Measurements from ENCODE around the gene CCDC33.

Gene CCDC33

GRCh38 chr15:74226761-74227540, 9.2 kb upstream of the CCDC33 start:
- H3K27me3 Mint-ChIP-seq: peaks cover 63% of the 10 kb centered on the region
- no peaks in the 10 kb centered on the region for H3K9me3 Mint-ChIP-seq
- H3K4me3 Mint-ChIP-seq: no peak overlapping the region
- no peak overlapping the region for H3K27ac Mint-ChIP-seq (ENCODE audit: low read depth)
- H3K4me1 Mint-ChIP-seq: peaks cover 6% of the 10 kb centered on the region
- no peak for ATAC-seq (replicated peaks; ENCODE audit: extremely low read depth, poor library complexity, severe bottlenecking)
- no peaks in the 10 kb centered on the region for H3K36me3 Mint-ChIP-seq (ENCODE audit: insufficient read depth)
- no peak for DNase-seq (ENCODE audit: low spot score in 2 of 2)

GRCh38 chr15:74227968-74228722, 8.0 kb upstream of the CCDC33 start:
- H3K4me3 Mint-ChIP-seq: no peak overlapping the region
- ATAC-seq (replicated peaks; ENCODE audit: extremely low read depth, poor library complexity, severe bottlenecking): no peak

GRCh38 chr15:74228723-74229081, 7.4 kb upstream of the CCDC33 start:
- no peaks in the 10 kb centered on the region for H3K9me3 Mint-ChIP-seq
- DNase-seq (ENCODE audit: low spot score in 2 of 2) (no peak), ATAC-seq (replicated peaks; ENCODE audit: extremely low read depth, poor library complexity, severe bottlenecking) (no peak)
- no peak overlapping the region for H3K4me3 Mint-ChIP-seq
- H3K27ac Mint-ChIP-seq (ENCODE audit: low read depth): no peak overlapping the region
- H3K27me3 Mint-ChIP-seq: peaks cover 67% of the 10 kb centered on the region
- H3K4me1 Mint-ChIP-seq: peaks cover 2% of the 10 kb centered on the region
- no peaks in the 10 kb centered on the region for H3K36me3 Mint-ChIP-seq (ENCODE audit: insufficient read depth)

More at GRCh38 chr15:74227968-74228722, 8.0 kb upstream of the CCDC33 start:
- Mint-ChIP-seq H3K9me3 (no peaks in the 10 kb centered on the region), H3K36me3 (ENCODE audit: insufficient read depth) (no peaks in the 10 kb centered on the region), H3K27me3 (peaks cover 69% of the 10 kb centered on the region), H3K27ac (ENCODE audit: low read depth) (no peak overlapping the region), H3K4me1 (peaks cover 6% of the 10 kb centered on the region)
- DNase-seq (ENCODE audit: low spot score in 2 of 2): no peak

GRCh38 chr15:74229686-74230085, 6.4 kb upstream of the CCDC33 start:
- H3K4me1 Mint-ChIP-seq: no peaks in the 10 kb centered on the region
- peaks cover 57% of the 10 kb centered on the region for H3K27me3 Mint-ChIP-seq
- ATAC-seq (replicated peaks; ENCODE audit: extremely low read depth, poor library complexity, severe bottlenecking) (no peak), DNase-seq (ENCODE audit: low spot score in 2 of 2) (no peak)
- no peak overlapping the region for H3K27ac Mint-ChIP-seq (ENCODE audit: low read depth)
- H3K9me3 Mint-ChIP-seq: no peaks in the 10 kb centered on the region
- H3K4me3 Mint-ChIP-seq: no peak overlapping the region
- H3K36me3 Mint-ChIP-seq (ENCODE audit: insufficient read depth): no peaks in the 10 kb centered on the region

- H3K27ac Mint-ChIP-seq (ENCODE audit: low read depth): no peak overlapping the region
- DNase-seq (ENCODE audit: low spot score in 2 of 2): no peak
- no peak overlapping the region for H3K4me3 Mint-ChIP-seq
- no peak for ATAC-seq (replicated peaks; ENCODE audit: extremely low read depth, poor library complexity, severe bottlenecking)
- peaks cover 44% of the 10 kb centered on the region for H3K27me3 Mint-ChIP-seq
- H3K9me3 Mint-ChIP-seq: no peaks in the 10 kb centered on the region
- no peaks in the 10 kb centered on the region for H3K36me3 Mint-ChIP-seq (ENCODE audit: insufficient read depth)
- no peaks in the 10 kb centered on the region for H3K4me1 Mint-ChIP-seq
Observed at GRCh38 chr15:74231475-74231874, 4.7 kb upstream of the CCDC33 start.

GRCh38 chr15:74233373-74233772, 2.8 kb upstream of the CCDC33 start:
- ATAC-seq (replicated peaks; ENCODE audit: extremely low read depth, poor library complexity, severe bottlenecking): no peak
- Mint-ChIP-seq H3K9me3 (no peaks in the 10 kb centered on the region), H3K27me3 (peaks cover 36% of the 10 kb centered on the region), H3K4me1 (no peaks in the 10 kb centered on the region), H3K27ac (ENCODE audit: low read depth) (no peak overlapping the region), H3K36me3 (ENCODE audit: insufficient read depth) (no peaks in the 10 kb centered on the region), H3K4me3 (no peak overlapping the region)
- no peak for DNase-seq (ENCODE audit: low spot score in 2 of 2)

- no peaks in the 10 kb centered on the region for H3K4me1 Mint-ChIP-seq
- no peak overlapping the region for H3K4me3 Mint-ChIP-seq
- H3K27ac Mint-ChIP-seq (ENCODE audit: low read depth): no peak overlapping the region
- ATAC-seq (replicated peaks; ENCODE audit: extremely low read depth, poor library complexity, severe bottlenecking) (no peak), DNase-seq (ENCODE audit: low spot score in 2 of 2) (no peak)
- peaks cover 32% of the 10 kb centered on the region for H3K27me3 Mint-ChIP-seq
- no peaks in the 10 kb centered on the region for H3K9me3 Mint-ChIP-seq
- no peaks in the 10 kb centered on the region for H3K36me3 Mint-ChIP-seq (ENCODE audit: insufficient read depth)
Observed at GRCh38 chr15:74233851-74234597, 2.1 kb upstream of the CCDC33 start.

GRCh38 chr15:74234598-74234875, 1.6 kb upstream of the CCDC33 start:
- ATAC-seq (replicated peaks; ENCODE audit: extremely low read depth, poor library complexity, severe bottlenecking) (no peak), DNase-seq (ENCODE audit: low spot score in 2 of 2) (no peak)
- Mint-ChIP-seq H3K36me3 (ENCODE audit: insufficient read depth) (no peaks in the 10 kb centered on the region), H3K27me3 (peaks cover 32% of the 10 kb centered on the region), H3K27ac (ENCODE audit: low read depth) (no peak overlapping the region), H3K4me1 (no peaks in the 10 kb centered on the region), H3K4me3 (no peak overlapping the region), H3K9me3 (no peaks in the 10 kb centered on the region)

GRCh38 chr15:74239051-74239705, 3.1 kb downstream of the CCDC33 start:
- no peaks in the 10 kb centered on the region for H3K9me3 Mint-ChIP-seq

GRCh38 chr15:74240002-74240568, 4.0 kb downstream of the CCDC33 start:
- no peak overlapping the region for H3K4me3 Mint-ChIP-seq
- no peak for DNase-seq (ENCODE audit: low spot score in 2 of 2)
- H3K27me3 Mint-ChIP-seq: peaks cover 55% of the 10 kb centered on the region
- peaks cover 8% of the 10 kb centered on the region for H3K4me1 Mint-ChIP-seq
- no peaks in the 10 kb centered on the region for H3K36me3 Mint-ChIP-seq (ENCODE audit: insufficient read depth)
- no peak overlapping the region for H3K27ac Mint-ChIP-seq (ENCODE audit: low read depth)
- no peaks in the 10 kb centered on the region for H3K9me3 Mint-ChIP-seq
- ATAC-seq (replicated peaks; ENCODE audit: extremely low read depth, poor library complexity, severe bottlenecking): no peak

More at GRCh38 chr15:74239051-74239705, 3.1 kb downstream of the CCDC33 start:
- Mint-ChIP-seq H3K36me3 (ENCODE audit: insufficient read depth) (no peaks in the 10 kb centered on the region), H3K4me1 (no peaks in the 10 kb centered on the region), H3K27ac (ENCODE audit: low read depth) (no peak overlapping the region), H3K27me3 (peaks cover 45% of the 10 kb centered on the region), H3K4me3 (no peak overlapping the region)
- DNase-seq (ENCODE audit: low spot score in 2 of 2) (no peak), ATAC-seq (replicated peaks; ENCODE audit: extremely low read depth, poor library complexity, severe bottlenecking) (no peak)

GRCh38 chr15:74240897-74241614, 4.9 kb downstream of the CCDC33 start:
- no peak for DNase-seq (ENCODE audit: low spot score in 2 of 2)
- Mint-ChIP-seq H3K9me3 (no peaks in the 10 kb centered on the region), H3K4me3 (no peak overlapping the region), H3K27ac (ENCODE audit: low read depth) (no peak overlapping the region), H3K36me3 (ENCODE audit: insufficient read depth) (no peaks in the 10 kb centered on the region), H3K4me1 (peaks cover 10% of the 10 kb centered on the region), H3K27me3 (peaks cover 62% of the 10 kb centered on the region)
- no peak for ATAC-seq (replicated peaks; ENCODE audit: extremely low read depth, poor library complexity, severe bottlenecking)

Data from central memory CD8-positive, alpha-beta T cell (primary cell).